Panc1 (cell line): ENCODE data around the gene ADAM12. TPM values are rescaled to one million over a fixed set of nuclear protein-coding genes. Genes with fewer than 3 reads are reported as not detected.

Experiments
- ATAC-seq: fragments of 200-7000 bp; cut with Tn5 transposase; 2 replicates; pipeline ENCODE4 v1.9.1; 2020; ENCODE audit warnings: mild to moderate bottlenecking, moderate library complexity
- BruUV-seq: library from RNA; stranded (reverse); fragments of 400-500 nt; replicated peaks from 2 replicates; lab custom pipeline; 2021; lab: Mats Ljungman, UMichigan
- CTCF ChIA-PET: fragments of 300-600 bp; sonication (Branson Sonifier 250); formaldehyde crosslinking; loops from one replicate; lab custom pipeline; 2022; ENCODE audit warnings: antibody characterized with exemption; lab: Charles Lee
- POLR2A ChIA-PET: fragments of 300-600 bp; sonication (Branson Sonifier 250); formaldehyde crosslinking; loops from one replicate; lab custom pipeline; 2022; ENCODE audit warnings: antibody characterized with exemption; lab: Charles Lee
- DNase-seq: peaks from one replicate; pipeline ENCODE4 v3.0.0-alpha.2; 2010; ENCODE audit warnings: low read depth, low spot score
- H3K27ac ChIP-seq: 2 replicates; pipeline ENCODE4 v1.5.1; 2011; ENCODE audit warnings: mild to moderate bottlenecking, low read length, inconsistent platforms
- H3K27me3 ChIP-seq: fragments of 200-500 bp; sonication (Bioruptor generic); 2 replicates; pipeline ENCODE4 v1.6.0; 2014; ENCODE audit warnings: low read length, inconsistent platforms; ENCODE audit not compliant: control insufficient read depth, insufficient read depth
- H3K36me3 ChIP-seq: fragments of 200-500 bp; sonication (Bioruptor generic); 2 replicates; pipeline ENCODE4 v1.5.1; 2014; ENCODE audit warnings: inconsistent platforms, mild to moderate bottlenecking, low read length, moderate library complexity; ENCODE audit not compliant: control insufficient read depth, insufficient read depth
- H3K4me1 ChIP-seq: 2 replicates; pipeline ENCODE4 v1.5.1; 2011; ENCODE audit warnings: inconsistent platforms, mild to moderate bottlenecking, low read length, moderate library complexity; ENCODE audit not compliant: control insufficient read depth, insufficient read depth
- H3K4me3 ChIP-seq, 2 experiments: 2 replicates each; pipeline ENCODE4 v1.5.1; 2011 to 2012; ENCODE audit warnings: low read depth in 2 of 2, low read length in 2 of 2, mild to moderate bottlenecking in 2 of 2, inconsistent platforms in 1 of 2, moderate library complexity in 1 of 2
- H3K9me3 ChIP-seq: fragments of 200-500 bp; sonication (Bioruptor generic); 2 replicates; pipeline ENCODE4 v1.5.1; 2014; ENCODE audit warnings: low read depth, mild to moderate bottlenecking, inconsistent platforms, low read length, moderate library complexity; ENCODE audit not compliant: control insufficient read depth, insufficient read depth
- CTCF ChIP-seq: fragments of 450-650 bp; IDR thresholded peaks from 2 replicates; pipeline ENCODE4 v1.5.1; 2017; ENCODE audit warnings: mild to moderate bottlenecking
- POLR2AphosphoS5 ChIP-seq: IDR thresholded peaks from 2 replicates; pipeline ENCODE4 v1.6.1; 2012; ENCODE audit warnings: mild to moderate bottlenecking, low read depth, low read length, moderate library complexity
- REST ChIP-seq, 2 experiments: IDR thresholded peaks; 2 replicates each; pipeline ENCODE4 v1.6.1; 2011 to 2012; ENCODE audit warnings: low read depth in 2 of 2, control low read depth in 1 of 2, low read length in 1 of 2, mild to moderate bottlenecking in 1 of 2, moderate library complexity in 1 of 2; ENCODE audit not compliant: insufficient read depth in 1 of 2
- SIN3A ChIP-seq: IDR thresholded peaks from 2 replicates; pipeline ENCODE4 v1.6.1; 2012; ENCODE audit warnings: low read depth, mild to moderate bottlenecking, low read length, moderate library complexity, borderline replicate concordance; ENCODE audit not compliant: insufficient read depth
- TCF7L2 ChIP-seq: IDR thresholded peaks from 2 replicates; pipeline ENCODE4 v1.6.1; 2011; ENCODE audit warnings: mild to moderate bottlenecking, low read depth, low read length, inconsistent platforms
- in situ Hi-C: cut with HindIII; loops from 2 replicates; pipeline ENCODE4 v1.10.0; 2016; ENCODE audit warnings: low sequenced_read_pairs, low pct_unique_long_range_greater_than_20kb
- intact Hi-C: fragments of 100-400 bp; cut with micrococcal nuclease; formaldehyde crosslinking; loops from one replicate; pipeline ENCODE4 v1.10.0; 2022; ENCODE audit not compliant: unreplicated experiment
- total RNA-seq: library from RNA; stranded (reverse); gene quantifications from one replicate; pipeline ENCODE4 v1.2.1, GENCODE V29; 2021; ENCODE audit not compliant: unreplicated experiment

The ADAM12 gene
- total RNA-seq, 1 experiment from 2014 or later: 0.10 TPM

DNA sequence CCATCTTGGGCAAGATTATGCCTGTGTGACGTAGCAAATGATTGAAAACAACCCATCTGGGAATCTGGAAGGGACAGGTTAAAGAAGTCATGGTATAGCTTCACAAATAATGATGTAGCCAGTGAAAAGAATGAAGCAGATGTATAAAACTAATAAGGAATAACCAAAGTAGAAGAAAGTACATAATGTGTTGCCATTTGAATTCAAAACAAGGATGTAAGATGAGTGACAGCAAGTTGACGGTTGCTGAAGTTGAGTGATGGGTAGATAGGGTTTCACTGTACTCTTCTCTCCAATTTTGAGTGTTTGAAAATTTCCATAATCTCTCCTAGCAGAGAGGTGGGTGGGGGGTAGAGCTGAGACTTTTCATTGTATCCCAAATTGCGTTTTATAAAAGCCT lies 358.3 kb downstream of the ADAM12 start:
- TF ChIP-seq SIN3A: no peak
- no peak for TF ChIP-seq TCF7L2
- TF ChIP-seq CTCF: no peak
- TF ChIP-seq POLR2AphosphoS5: no peak
- TF ChIP-seq REST (IDR thresholded peaks at IDR 0.05; ENCODE audit: insufficient read depth in 1 of 2, low read depth in 2 of 2, low read length in 1 of 2): no peak
- POLR2A ChIA-PET: no interaction called here
- Histone ChIP-seq H3K4me1 (no peaks in the 10 kb centered on the region), H3K27ac (no peak overlapping the region), H3K4me3 (no peak overlapping the region), H3K9me3 (peaks cover 25% of the 10 kb centered on the region), H3K36me3 (no peaks in the 10 kb centered on the region), H3K27me3 (no peaks in the 10 kb centered on the region)
- no peak for DNase-seq
- intact Hi-C loops: no loop called here
- CTCF ChIA-PET: no interaction called here
- BruUV-seq: no TSS peak
- in situ Hi-C loops: no loop called here
- no peak for ATAC-seq

GRCh38 chr10:126027692-126028091 lies 360.6 kb downstream of the ADAM12 start:
- in situ Hi-C loops (no loop called here), intact Hi-C loops (no loop called here)
- Histone ChIP-seq H3K27me3 (no peaks in the 10 kb centered on the region), H3K4me3 (no peak overlapping the region), H3K27ac (no peak overlapping the region), H3K9me3 (peaks cover 12% of the 10 kb centered on the region; the same call in 1 of the 2 replicates), H3K4me1 (no peaks in the 10 kb centered on the region), H3K36me3 (no peaks in the 10 kb centered on the region)
- TF ChIP-seq REST (IDR thresholded peaks at IDR 0.05; ENCODE audit: insufficient read depth in 1 of 2, low read depth in 2 of 2, low read length in 1 of 2) (no peak), TCF7L2 (no peak), CTCF (no peak), SIN3A (no peak), POLR2AphosphoS5 (no peak)
- BruUV-seq: no TSS peak
- ChIA-PET POLR2A (no interaction called here), CTCF (no interaction called here)
- DNase-seq (no peak), ATAC-seq (no peak)
